Smooth muscle cell (in vitro differentiated cells): ENCODE data around the gene CYSTM1. TPM values are rescaled to one million over a fixed set of nuclear protein-coding genes. Genes with fewer than 3 reads are reported as not detected.

ENCODE experiments used
- DNase-seq: peaks from one replicate; lab custom pipeline; 2025; ENCODE audit not compliant: unreplicated experiment; lab: John Stamatoyannopoulos, UW
- H2AFZ ChIP-seq: fragments of 200-600 bp; sonication (generic); 2 replicates; pipeline ENCODE4 v1.6.0; 2016; ENCODE audit warnings: antibody characterized with exemption, low read depth, mild to moderate bottlenecking
- H3F3A ChIP-seq: fragments of 200-600 bp; sonication (generic); 2 replicates; pipeline ENCODE4 v1.6.0; 2017; ENCODE audit warnings: antibody characterized with exemption, low read depth
- H3K27ac ChIP-seq: fragments of 200-600 bp; sonication (generic); 2 replicates; pipeline ENCODE4 v1.5.1; 2016; ENCODE audit warnings: low read depth, mild to moderate bottlenecking
- H3K27me3 ChIP-seq: fragments of 200-600 bp; sonication (generic); 2 replicates; pipeline ENCODE4 v1.6.1; 2016; ENCODE audit warnings: low read depth, mild to moderate bottlenecking
- H3K36me3 ChIP-seq: fragments of 200-600 bp; sonication (generic); 2 replicates; pipeline ENCODE4 v1.5.1; 2016; ENCODE audit warnings: low read depth
- H3K4me1 ChIP-seq: fragments of 200-600 bp; sonication (generic); 2 replicates; pipeline ENCODE4 v1.5.1; 2016; ENCODE audit warnings: low read depth
- H3K4me2 ChIP-seq: fragments of 200-600 bp; sonication (generic); 2 replicates; pipeline ENCODE4 v1.6.0; 2016; ENCODE audit warnings: mild to moderate bottlenecking
- H3K4me3 ChIP-seq: fragments of 200-600 bp; sonication (generic); 2 replicates; pipeline ENCODE4 v1.5.1; 2016; ENCODE audit warnings: mild to moderate bottlenecking
- H3K79me2 ChIP-seq: fragments of 200-600 bp; sonication (generic); 2 replicates; pipeline ENCODE4 v1.6.0; 2016; ENCODE audit warnings: low read depth, mild to moderate bottlenecking
- H3K9ac ChIP-seq: fragments of 200-600 bp; sonication (generic); 2 replicates; pipeline ENCODE4 v1.6.0; 2016; ENCODE audit warnings: low read depth
- H3K9me3 ChIP-seq: fragments of 200-600 bp; sonication (generic); replicated peaks from 2 replicates; pipeline ENCODE4 v1.5.1; 2016; ENCODE audit warnings: low read depth
- H4K20me1 ChIP-seq: fragments of 200-600 bp; sonication (generic); 2 replicates; pipeline ENCODE4 v1.6.0; 2016; ENCODE audit warnings: low read depth
- WGBS: methylation state at CpG from one replicate; pipeline ENCODE4 v1.1.7; 2016; ENCODE audit warnings: low lambda C conversion rate; 5-methylcytosine and 5-hydroxymethylcytosine counted together
- polyA plus RNA-seq: library from polyadenylated mRNA; unstranded; fragments of >200 nt; fragmentation: Nextera tagmentation; extraction: Ambion mirVana; gene quantifications from 2 replicates; pipeline ENCODE4 v1.2.1, GENCODE V29; 2016
- total RNA-seq: library from RNA; depleted of rRNA; stranded (reverse); fragments of >200 nt; gene quantifications from 2 replicates; pipeline ENCODE4 v1.2.3, GENCODE V29; 2014
- TF ChIP-seq, protein P1 (sequence below): fragments of 200-600 bp; sonication (generic); IDR thresholded peaks from 2 replicates; pipeline ENCODE4 v1.5.1; 2017; ENCODE audit warnings: borderline replicate concordance, mild to moderate bottlenecking, antibody characterized with exemption; ENCODE audit not compliant: insufficient read depth, poor library complexity, severe bottlenecking

CYSTM1 gene
- total and polyA plus RNA-seq, 2 experiments from 2014 or later = 23.5 to 45.6 TPM

GRCh38 chr5:140151144-140152021, 23.6 kb upstream of the CYSTM1 start:
- Histone ChIP-seq H3K27ac (no peak overlapping the region), H3K36me3 (no peaks in the 10 kb centered on the region), H3K4me1 (peaks cover 10% of the 10 kb centered on the region), H3K4me2 (no peak overlapping the region), H4K20me1 (peaks cover 41% of the 10 kb centered on the region), H2AFZ (no peak overlapping the region), H3K9me3 (no peaks in the 10 kb centered on the region), H3K4me3 (no peak overlapping the region), H3F3A (no peaks in the 10 kb centered on the region), H3K27me3 (peaks cover 29% of the 10 kb centered on the region), H3K79me2 (no peaks in the 10 kb centered on the region), H3K9ac (no peak overlapping the region)
- no peak for DNase-seq
- TF ChIP-seq, protein P1, sequence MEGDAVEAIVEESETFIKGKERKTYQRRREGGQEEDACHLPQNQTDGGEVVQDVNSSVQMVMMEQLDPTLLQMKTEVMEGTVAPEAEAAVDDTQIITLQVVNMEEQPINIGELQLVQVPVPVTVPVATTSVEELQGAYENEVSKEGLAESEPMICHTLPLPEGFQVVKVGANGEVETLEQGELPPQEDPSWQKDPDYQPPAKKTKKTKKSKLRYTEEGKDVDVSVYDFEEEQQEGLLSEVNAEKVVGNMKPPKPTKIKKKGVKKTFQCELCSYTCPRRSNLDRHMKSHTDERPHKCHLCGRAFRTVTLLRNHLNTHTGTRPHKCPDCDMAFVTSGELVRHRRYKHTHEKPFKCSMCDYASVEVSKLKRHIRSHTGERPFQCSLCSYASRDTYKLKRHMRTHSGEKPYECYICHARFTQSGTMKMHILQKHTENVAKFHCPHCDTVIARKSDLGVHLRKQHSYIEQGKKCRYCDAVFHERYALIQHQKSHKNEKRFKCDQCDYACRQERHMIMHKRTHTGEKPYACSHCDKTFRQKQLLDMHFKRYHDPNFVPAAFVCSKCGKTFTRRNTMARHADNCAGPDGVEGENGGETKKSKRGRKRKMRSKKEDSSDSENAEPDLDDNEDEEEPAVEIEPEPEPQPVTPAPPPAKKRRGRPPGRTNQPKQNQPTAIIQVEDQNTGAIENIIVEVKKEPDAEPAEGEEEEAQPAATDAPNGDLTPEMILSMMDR = no peak
- WGBS = 91% methylated on average over 7 of the region's 7 CpGs

GRCh38 chr5:140152022-140152999, 22.7 kb upstream of the CYSTM1 start:
- TF ChIP-seq, protein P1 = no peak
- Histone ChIP-seq H2AFZ (no peak overlapping the region), H3K36me3 (no peaks in the 10 kb centered on the region), H3K4me1 (peaks cover 9% of the 10 kb centered on the region), H3K9ac (no peak overlapping the region), H4K20me1 (peaks cover 32% of the 10 kb centered on the region), H3K4me3 (no peak overlapping the region), H3F3A (no peaks in the 10 kb centered on the region), H3K4me2 (no peak overlapping the region), H3K79me2 (no peaks in the 10 kb centered on the region), H3K27me3 (peaks cover 20% of the 10 kb centered on the region), H3K27ac (no peak overlapping the region), H3K9me3 (no peaks in the 10 kb centered on the region)
- no peak for DNase-seq
- 64% methylated on average over 22 of the region's 23 CpGs for WGBS

DNA sequence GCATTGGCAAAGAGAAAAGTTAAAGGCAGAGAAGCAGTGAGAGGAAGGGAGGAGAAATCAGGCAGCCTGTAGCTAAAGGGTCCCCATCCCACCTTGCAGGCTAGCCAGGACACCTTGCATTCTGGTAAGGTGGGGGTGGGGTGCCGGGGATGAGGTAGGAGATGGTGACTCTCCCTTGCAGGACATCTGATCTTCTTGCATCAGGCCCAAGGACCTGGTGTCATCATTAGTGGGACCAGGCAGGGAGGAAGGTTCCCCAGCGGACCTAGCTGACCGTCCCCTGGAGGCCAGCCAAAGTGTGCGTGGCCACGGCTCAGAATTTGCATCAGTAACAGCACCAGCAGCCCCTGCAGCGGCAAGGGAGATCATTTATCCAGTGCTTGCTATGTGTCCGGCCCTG, 21.7 kb upstream of the CYSTM1 start:
- no peaks in the 10 kb centered on the region for H3K9me3 ChIP-seq
- DNase-seq = no peak
- TF ChIP-seq, protein P1 = no peak
- H3F3A ChIP-seq = no peaks in the 10 kb centered on the region
- H3K4me2 ChIP-seq = no peak overlapping the region
- no peaks in the 10 kb centered on the region for H3K79me2 ChIP-seq
- 63% methylated on average over 7 of the region's 7 CpGs for WGBS
- H2AFZ ChIP-seq = no peak overlapping the region
- no peak overlapping the region for H3K9ac ChIP-seq
- peaks cover 9% of the 10 kb centered on the region for H3K4me1 ChIP-seq
- no peak overlapping the region for H3K4me3 ChIP-seq
- H4K20me1 ChIP-seq = peaks cover 22% of the 10 kb centered on the region
- peaks cover 11% of the 10 kb centered on the region for H3K27me3 ChIP-seq
- H3K36me3 ChIP-seq = no peaks in the 10 kb centered on the region
- no peak overlapping the region for H3K27ac ChIP-seq
